Fibroblast of skin of left quadriceps (primary cell): Measurements from ENCODE around the gene CAMK2D.

Source experiments
- DNase-seq, 2 experiments: peaks; one replicate each; pipeline ENCODE4 v3.0.0-alpha.2; 2013; ENCODE audit warnings: low read depth in 2 of 2

CAMK2D gene

DNA sequence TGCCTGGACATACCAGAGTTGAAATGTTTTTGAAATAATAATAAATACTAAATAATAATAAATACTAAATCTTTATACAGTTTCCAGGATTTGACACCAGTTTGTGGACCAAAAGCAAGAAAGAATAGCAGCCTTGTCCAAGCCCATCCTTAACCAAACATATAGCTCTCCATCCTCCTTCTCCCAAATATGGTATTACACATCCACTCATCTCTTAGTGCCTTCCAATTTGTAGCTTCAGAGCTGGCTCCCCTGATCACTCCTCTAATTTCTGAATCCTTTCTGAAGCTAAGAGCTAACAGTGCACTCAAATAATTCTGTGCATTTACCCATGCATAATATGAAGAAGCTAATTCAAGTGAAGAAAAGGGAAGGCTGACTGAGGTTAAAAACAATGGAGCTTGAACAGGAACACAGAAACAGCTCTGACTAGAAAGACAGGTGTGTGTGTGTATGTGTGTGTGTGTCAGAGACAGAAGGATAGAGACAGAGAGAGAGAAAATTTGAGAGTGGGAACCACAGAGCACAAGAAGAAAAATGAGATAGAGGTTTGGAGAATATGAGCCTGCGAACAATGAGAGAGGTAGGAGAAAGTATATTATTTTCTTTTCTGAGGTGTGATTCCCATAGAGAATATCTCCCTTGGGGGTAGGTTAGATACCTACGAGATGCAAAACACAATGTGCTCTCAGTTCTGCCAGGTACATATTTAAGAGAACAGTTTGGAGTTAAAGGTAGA is 123.5 kb downstream of the CAMK2D start:
- DNase-seq = no peak

DNA sequence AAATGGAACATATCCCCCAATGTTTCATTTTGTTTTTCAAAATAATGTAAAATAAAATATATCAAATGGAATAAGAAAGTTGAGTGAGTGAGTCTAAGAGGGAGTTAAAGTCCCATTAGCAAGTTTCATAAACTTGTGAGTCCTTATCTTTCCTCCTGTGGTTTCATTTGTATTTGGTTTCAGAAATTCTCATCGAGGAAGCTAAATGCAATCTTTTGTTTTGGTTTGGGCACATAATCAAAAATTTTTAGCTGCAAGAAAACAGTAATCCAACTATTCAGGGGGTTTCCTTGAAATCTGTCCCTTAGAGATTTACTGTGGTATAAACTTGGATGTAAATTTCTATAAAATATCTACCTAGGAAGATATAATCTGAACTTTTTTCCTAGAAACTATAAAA is 124.2 kb downstream of the CAMK2D start:
- peak in 1 of 2 experiments; percentile 21 for DNase-seq

DNA sequence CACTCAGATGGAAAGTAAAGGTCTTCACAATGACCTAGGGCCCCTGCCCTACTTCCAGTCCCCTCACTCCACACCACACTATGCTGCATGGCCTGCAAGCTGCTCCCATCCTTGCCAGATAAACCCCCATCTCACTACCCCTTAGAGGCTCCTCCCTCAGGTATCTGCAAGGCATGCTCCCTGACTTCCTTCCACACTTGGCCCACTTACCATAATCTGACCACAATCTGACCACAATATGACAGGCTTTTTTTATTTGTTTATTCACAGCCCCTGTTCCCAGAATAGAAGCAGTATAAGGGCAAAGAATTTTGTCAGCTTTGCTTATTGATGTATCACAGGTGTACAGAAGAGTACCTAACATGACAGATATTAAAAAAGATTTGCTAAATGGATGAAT is 124.7 kb downstream of the CAMK2D start:
- DNase-seq = peak in 1 of 2 experiments; percentile 25

DNA sequence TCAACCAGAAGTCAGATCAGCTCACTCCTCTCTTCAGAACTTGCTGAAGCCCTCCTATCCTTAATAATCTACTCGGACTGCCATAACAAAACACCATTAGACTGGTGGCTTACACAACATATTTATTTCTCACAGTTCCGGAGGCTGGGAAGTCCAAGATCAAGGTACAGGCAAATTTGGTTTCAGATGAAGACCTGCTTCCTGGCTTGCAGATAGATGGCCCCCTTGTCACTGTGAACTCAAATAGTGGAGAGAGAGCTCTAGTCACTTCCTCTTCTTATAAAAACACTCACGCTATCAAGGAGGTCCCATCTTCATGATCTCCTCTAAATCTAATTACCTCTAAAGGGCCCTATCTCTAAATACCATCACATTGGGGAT is 125.1 kb downstream of the CAMK2D start:
- no peak for DNase-seq

DNA sequence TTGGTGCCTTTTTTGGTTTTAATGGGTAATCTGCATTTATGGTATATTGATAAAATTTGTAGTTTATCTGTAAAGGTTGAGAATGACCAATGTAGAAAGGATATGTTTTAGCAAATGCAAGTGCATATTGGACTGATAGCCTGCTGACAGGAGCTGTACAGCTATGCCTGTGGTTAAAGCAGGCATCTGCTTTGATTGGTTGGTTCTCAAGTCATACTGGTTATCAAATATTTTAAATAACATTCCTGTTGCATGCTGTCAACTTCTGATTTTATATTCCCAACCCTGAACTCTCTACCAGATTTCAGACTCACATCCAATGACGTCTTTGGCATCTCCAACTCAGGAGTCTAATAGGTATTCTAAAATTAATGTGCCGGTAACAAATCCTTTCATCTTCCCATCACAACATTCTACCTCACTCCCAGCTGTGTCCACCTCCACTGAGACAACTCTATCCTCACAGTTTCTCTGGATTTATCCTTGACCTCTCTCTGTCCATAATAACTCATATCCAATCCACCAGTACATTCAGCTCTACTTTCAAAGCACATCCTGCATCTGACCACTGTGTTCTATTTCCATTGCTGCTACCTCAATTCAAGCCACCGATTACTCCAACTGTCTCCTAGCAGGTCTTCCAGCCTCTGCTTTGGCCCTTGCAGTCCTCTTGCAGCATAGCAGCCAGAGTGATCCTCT is 125.7 kb downstream of the CAMK2D start:
- DNase-seq = peak; percentile 60 to 67

DNA sequence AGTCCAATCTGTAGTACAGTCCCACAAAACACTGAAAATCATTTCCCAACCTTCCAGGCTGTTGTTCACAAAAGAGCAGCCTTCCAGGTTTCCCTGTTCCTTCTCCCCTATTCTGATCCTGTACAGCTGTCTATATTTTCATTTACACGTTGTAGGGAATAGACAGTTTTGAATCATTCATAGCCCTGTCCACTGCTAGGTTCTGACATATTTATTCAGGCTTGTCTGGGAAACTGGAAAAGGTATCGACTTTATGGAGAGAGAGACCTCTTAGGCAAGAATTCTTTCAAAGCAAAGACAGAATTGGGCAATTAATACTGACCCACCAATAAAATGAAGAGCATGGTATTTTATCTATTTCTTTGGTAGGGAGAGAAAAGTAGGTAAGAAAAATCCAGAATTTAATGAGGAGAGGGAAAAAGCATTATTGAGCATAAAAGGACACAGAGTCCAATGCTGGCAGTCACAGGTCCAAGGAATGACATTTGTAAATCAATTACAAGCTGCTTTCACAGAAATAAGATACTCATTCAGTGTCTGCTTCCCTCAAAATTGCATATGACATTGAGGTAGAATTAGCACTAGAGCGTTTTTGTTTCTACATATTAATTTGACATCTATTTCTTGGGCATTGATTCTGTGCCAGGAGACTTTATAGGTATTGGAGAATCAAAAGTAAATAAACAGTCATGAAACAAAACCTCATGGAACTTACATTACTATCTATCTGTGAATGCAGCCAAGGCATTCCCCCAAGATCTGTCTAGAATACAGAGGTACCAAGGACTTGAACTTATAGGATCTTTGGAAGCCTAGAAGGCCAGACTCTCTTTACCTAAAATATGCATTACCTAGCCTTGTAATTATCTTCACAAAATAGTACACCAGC is 127.2 kb downstream of the CAMK2D start:
- no peak for DNase-seq

DNA sequence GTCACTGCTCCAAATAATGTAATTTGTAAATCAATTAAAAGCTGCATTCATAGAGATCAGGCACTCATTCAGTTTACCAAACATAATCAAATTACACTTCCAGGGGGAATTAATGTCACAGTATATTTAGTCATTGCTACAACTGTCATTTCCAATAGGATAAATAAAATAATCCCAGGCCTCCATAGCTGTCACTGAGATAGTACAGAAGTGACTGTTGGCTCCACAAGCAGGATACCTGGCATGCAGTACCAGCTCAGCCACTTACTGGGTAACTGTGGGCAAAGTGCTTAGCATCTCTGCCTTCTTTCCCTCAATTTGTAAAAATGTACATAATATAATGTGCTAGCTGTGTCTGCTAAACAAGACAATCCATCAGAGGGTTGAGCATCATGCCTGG is 128.1 kb downstream of the CAMK2D start:
- DNase-seq = no peak

DNA sequence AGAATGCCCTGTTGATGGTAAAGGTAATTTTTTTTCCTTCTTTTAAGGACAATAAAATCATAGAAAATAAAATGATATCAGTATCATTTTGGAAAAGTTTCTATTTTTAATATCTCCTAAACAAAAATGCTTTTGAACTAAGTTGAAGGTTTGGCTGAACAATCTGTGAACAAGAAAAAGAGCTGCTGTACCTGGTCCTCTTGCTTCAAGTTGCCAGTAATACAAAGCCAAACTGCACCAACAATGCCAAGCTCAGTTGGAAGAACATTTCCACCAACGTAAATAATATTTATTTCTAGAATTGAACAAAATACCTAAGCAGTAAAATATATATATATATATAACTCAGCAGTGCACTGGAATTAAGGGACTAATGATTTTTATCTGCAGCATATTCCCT is 132.8 kb downstream of the CAMK2D start:
- no peak for DNase-seq

DNA sequence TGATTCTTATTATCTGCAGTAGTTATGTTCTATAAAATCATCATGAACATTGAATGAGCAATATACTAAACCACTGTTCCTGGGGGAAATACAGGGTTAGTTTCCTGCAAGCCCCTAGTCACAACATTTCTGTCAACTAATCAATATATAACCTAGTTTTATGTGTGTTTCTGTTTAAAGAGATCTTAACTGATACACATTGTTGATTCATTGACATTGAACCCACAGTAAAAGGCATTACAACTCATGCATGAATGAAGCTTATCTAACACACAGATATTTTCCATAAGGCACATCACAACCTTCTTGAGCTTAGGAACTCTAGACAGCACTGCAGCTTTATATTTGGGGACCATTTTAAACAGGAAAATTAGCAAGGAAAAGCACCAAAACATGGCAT is 134.2 kb downstream of the CAMK2D start:
- no peak for DNase-seq

DNA sequence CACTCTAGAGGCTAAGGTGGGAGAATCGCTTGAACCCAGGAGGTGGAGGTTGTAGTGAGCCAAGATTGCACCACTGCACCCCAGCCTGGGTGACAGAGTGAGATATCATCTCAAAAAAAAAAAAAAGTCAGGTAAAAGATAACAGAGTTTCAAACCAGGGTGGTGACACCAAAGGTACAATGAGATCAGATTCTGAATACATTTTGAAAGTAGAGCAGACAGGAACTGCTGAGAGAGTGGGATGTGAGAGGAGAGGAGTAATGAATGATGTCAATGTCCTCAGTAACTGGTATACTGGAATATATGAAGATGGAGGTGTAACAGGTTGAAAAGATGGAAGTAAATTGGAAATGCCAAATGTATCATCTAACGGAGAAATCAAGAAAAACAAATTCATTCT is 135.6 kb downstream of the CAMK2D start:
- no peak for DNase-seq

DNA sequence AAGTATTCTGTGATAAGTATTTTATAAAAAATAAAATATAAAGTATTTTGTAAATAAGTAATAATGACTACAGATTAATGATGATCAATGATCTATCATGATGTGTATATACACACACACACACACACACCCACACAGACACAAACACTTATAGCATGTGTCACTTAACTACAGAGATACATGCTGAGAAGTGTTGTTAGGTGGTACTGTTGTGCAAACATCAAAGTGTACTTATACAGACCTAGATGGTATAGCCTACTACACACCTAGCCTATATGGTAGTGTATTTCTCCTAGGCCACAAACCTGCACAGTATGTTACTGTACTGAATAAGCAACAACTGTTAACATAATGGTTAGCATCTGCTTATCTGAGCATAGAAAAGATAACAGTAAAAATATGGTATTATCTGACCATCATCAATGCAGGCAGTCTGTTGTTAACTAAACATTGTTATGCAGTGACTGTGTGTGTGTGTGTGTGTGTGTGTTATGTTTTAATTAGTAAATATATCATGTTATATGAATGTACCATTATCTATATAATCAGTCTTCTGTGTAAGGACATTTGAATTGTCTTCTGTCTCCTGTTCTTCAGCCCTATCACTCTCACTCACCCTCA is 138.2 kb downstream of the CAMK2D start:
- DNase-seq = no peak

DNA sequence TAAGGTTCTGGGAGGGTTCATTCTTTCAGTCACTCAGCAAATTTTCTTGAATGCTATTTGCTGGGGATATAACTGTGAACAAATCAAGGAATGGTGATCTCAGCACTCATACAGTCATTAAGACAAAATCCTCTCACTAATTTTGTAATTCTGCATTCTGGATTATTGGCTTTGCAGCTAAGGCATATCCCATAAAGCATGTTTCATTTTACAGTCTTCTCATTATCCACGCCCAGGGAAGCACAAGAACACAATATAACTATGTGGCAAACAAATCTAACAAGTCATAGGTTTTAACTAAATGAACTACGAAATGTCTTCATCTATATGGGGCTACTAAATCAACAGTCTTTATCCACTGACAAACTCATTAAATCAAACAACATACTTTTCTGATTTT is 139.9 kb downstream of the CAMK2D start:
- no peak for DNase-seq

DNA sequence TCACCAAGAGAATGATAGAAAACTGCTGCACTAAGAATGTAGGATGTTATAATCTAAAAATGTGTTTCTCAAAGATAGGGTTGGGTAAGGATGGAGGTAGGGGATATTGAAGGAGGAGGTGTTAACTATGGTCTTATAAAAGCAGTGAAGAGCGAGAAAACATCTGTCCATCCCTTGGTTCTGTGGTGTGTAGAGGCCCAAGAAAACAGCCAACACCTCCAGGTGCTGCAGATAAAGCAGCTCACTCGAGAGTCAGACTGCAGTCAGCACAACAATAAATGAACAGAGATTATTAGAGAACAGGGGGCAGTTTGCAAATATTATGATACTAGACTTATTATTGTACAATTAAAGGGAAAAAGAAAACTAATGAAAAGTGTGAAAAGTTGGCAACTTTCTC is 141.5 kb downstream of the CAMK2D start:
- DNase-seq = no peak

DNA sequence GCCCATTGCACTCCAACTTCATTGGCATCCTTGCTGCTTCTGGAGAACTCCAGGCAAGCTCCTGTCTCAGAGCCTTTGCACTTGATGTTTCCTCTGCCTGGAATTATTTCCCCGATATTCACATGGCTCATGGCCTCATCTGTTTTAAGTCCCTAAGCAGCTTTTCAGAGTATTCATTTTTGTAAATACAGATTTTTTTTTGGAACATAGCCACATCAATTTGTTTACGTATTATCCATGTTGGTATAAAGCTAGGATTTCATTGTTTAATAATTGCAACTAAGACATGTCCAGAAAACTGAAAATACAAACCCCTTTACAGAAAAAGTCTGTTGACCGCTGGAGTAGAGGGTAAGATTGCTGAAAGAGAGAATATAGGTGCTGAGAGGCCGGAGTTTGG is 142.0 kb downstream of the CAMK2D start:
- DNase-seq = no peak

DNA sequence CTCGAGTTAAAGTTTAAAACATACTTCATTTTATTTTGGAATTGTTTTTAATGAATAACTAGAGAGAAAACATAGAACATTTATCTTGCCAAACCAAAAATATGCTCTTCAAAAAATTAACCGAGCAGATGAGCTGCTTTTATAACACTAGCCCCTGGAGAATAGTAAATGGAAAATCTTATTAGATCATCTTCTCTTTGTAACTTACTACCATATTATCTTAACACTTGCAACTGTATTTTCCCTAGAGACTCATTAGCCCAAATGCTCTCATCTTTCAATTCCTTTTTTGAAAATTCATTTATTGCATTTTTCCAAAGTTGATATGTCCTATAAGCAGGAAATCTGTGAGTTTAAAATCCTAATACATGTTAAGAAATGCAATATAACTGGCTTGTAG is 143.3 kb downstream of the CAMK2D start:
- DNase-seq = peak in 1 of 2 experiments; percentile 12

DNA sequence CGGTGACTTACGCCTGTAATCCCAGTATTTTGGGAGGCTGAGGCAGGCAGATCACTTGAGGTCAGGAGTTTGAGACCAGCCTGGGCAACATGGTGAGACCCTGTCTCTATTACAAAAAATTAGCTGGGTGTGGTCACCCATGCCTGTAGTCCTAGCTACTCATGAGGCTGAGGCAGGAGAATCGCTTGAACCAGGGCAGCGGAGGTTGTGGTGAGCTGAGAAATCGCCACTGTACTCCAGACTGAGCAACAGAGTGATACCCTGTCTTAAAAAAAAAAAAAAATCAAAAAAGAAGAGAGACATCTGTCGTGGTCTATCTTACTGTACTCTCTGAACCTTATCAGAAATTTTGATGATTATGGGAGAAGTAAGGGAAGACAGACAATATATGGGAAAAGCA is 144.3 kb downstream of the CAMK2D start:
- no peak for DNase-seq

DNA sequence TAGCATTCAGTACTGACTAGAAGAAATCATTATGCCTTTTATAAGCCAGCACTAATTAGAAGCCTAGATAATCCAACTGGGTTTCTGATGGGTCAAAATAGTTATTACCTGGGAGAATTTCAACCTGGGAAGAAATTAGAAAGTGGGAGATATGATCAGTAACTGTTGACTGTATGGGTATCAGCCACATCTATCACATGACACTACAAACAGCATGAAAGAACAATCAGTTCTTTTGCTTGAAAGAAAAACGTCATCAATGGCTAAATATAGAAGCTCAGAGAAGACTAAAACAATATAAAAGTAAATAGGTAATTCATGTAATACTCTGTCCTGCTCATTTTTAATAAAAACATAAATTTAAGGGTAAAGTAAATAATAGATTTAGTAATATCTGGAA is 145.1 kb downstream of the CAMK2D start:
- DNase-seq = no peak

DNA sequence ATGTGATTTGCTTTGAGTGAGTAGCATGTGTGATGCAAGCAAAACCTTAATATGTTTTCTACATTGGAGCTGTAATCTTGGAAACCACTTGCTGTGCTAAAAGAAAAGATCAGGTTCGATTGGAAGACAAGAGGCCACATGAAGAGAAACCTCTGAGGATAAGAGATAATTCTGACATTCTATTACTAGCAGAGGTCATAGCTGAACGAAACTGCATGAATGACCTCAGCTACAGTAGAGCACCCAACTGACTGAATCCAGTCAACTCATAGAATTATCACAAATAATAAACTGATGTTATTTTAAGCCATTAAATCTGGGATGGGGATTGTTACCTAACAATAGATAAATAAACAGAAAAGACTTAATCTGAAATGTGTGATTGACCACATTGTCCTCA is 147.1 kb downstream of the CAMK2D start:
- no peak for DNase-seq

DNA sequence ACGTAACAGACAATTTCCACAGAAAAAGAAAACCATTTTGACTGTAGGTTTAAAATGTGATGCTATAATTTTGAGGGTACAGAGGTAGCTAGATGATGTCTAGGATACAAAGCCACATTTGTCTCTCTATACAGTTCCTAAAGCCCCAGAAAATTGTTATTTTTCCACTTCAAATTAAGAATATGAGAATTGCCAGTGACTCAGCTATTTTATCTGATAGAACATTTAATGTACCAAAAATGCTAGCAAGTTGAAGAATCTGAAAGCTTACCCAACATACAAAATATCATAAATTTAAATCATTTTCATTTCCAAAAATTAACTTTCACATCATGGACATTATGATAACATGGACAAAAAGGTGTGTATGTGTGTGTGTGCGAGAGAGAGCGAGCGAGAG is 148.0 kb downstream of the CAMK2D start:
- no peak for DNase-seq

DNA sequence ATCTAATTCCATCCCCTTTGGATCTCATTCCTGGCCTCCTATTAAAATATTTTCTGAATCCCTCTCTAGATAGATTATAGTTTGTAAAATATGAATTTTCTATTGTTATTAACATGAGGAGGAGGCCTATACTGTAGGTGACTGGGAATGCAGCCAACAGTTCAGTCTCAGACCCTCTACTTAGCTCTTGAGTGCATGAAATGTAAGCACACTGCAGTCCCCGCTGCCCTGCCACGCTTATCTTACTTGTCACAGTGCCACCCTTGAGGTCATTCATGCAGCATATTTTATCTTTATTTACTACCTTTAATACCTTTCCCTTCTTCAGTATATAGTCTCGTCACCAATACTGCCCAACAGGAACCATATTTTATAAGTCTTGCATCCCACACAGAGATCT is 151.0 kb downstream of the CAMK2D start:
- DNase-seq = no peak

DNA sequence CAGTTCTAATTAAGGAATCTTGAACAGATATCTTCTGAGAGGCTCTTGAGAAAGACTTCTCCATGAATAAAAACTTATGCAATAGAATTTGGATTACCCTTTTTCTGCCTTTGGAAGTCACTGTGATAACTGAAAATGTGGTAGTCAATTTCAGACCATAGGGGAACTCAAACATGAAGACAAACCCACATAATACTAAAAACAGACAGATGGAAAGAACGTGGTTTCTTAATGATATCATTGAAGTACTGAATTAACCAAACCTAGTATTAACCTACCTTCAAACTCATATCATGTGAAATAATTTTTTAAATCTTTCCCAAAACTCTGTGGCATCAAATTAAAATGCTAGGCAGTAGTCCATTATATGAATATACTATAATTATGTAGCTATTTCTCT is 153.5 kb downstream of the CAMK2D start:
- DNase-seq = no peak

DNA sequence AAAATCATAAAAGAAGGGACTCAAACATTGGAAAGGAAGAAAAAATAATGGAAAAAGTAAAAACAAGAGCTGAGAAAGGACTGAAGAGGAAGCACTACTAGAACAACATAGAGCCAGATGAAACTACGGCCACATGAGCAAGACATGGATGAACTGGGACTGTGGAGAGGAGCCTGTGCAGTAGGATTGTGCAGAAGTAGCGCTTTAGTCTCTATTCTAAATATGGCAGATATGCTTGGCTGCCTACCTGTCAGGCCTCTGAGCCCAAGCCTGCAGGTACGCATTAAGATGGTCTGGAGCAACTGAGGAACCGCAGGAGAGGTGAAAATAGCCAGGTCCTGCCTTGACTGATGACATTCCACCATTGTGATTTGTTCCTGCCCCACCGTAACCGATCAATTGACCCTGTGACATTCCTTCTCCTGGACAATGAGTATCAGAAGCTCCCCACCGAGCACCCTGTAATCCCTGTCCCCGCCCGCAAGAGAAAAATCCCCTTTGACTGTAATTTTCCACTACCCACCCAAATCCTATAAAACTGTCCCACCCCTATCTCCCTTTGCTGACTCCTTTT is 154.3 kb downstream of the CAMK2D start:
- no peak for DNase-seq
